MM.1S (cell line): ENCODE results near the gene OAS3.

ENCODE experiments used
- EZH2 ChIP-seq: fragments of 300-600 bp; sonication (generic); optimal IDR thresholded peaks from 2 replicates; pipeline ENCODE3; 2017; ENCODE audit warnings: low read depth, mild to moderate bottlenecking, antibody characterized with exemption, low read length, mixed read lengths
- EZH2phosphoT487 ChIP-seq: fragments of 300-600 bp; sonication (generic); IDR thresholded peaks from 2 replicates; pipeline ENCODE4 v1.6.1; 2018; ENCODE audit warnings: antibody characterized with exemption, low read length
- TF ChIP-seq, protein P1 (sequence below): fragments of 300-600 bp; sonication (generic); IDR thresholded peaks from 2 replicates; pipeline ENCODE4 v1.5.1; 2016; ENCODE audit warnings: antibody characterized with exemption, low read length, mixed read lengths

DNA sequence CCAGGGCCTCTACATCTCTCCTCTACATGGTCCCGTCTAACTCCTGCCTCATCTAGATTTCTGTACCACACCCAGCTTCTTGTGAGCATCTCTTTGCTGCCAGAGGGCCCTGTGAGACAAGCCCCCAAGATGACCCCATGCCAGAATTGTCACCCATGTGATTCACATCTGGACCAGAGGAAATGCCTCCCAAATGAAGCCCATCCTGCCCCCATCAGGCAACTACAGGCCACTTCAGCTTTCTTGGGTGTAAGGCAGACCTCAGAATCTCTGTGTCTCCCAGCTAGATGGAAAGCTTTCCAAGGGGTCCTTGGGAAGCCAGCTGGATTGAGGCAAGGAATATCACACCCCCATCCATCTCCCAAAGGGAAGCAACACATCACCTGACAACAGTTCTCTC, 9.3 kb upstream of the OAS3 start:
- TF ChIP-seq, protein P1, sequence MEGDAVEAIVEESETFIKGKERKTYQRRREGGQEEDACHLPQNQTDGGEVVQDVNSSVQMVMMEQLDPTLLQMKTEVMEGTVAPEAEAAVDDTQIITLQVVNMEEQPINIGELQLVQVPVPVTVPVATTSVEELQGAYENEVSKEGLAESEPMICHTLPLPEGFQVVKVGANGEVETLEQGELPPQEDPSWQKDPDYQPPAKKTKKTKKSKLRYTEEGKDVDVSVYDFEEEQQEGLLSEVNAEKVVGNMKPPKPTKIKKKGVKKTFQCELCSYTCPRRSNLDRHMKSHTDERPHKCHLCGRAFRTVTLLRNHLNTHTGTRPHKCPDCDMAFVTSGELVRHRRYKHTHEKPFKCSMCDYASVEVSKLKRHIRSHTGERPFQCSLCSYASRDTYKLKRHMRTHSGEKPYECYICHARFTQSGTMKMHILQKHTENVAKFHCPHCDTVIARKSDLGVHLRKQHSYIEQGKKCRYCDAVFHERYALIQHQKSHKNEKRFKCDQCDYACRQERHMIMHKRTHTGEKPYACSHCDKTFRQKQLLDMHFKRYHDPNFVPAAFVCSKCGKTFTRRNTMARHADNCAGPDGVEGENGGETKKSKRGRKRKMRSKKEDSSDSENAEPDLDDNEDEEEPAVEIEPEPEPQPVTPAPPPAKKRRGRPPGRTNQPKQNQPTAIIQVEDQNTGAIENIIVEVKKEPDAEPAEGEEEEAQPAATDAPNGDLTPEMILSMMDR = no peak
- TF ChIP-seq EZH2 = no peak
- no peak for TF ChIP-seq EZH2phosphoT487
